GM18511 (cell line): ENCODE measurements around the gene CCDC3.
"Not testable (repeated sequence)": the region's sequence is repeated elsewhere in the genome, so short reads cannot be mapped to it uniquely, and the experiment has no call there.

Experiments
- ATAC-seq: cut with Tn5 transposase; IDR thresholded peaks from one replicate; pipeline ENCODE4 v1.9.1; 2021; ENCODE audit warnings: mild to moderate bottlenecking, moderate library complexity; ENCODE audit not compliant: unreplicated experiment

The CCDC3 gene

DNA sequence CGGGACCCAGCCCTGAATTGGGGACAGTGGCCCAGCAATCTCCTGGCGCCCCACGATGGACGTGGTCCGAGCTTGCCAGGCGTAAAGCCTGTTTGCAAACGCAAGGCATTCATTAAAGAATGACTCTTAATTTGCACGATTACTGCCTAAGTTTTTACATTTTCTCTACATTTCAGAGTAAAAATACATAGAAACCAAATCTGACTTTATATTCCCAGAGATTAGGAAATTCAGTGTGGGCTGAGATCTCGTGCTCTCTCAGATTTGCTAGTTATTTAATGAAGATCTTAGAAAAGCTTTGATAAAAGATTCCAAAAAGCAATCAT is 337 bp upstream of the CCDC3 start:
- ATAC-seq: no peak

DNA sequence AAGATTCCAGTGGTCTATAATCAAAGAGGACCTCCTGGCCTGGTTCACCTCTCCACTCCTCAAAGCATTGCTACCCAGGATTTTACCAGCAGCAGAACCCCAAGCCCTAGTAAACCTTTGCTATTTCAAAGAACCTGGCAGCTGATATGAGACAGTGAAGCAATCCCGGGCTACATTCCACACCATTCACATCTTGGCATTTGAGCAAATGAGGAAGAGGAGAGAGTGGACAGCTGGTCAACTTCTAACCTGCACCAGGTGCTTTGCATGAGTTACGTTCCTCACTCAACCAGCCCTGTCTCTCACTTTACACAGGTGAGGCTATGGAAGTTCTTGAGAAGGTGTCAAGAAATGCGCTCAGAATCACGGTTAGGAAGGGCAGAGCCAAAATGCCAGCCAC is 1.1 kb downstream of the CCDC3 start:
- no peak for ATAC-seq

DNA sequence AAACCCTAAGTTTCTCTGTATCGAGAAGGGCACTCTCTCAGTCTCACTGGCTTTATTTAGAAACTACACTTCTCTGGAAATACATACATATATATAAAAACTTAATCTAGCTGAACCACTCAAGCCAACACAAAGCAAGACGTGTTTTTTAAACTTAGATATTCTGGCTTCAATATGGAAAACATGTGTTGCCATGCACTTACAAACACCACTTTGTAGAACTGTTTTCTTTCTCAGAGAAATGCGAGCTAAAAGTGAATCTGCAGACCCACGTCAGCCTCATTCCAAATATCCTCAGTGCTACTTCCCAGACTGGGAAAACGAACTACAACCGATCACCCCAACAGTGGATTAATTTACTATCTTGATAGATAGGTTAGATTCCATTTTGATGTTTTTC is 1.7 kb downstream of the CCDC3 start:
- ATAC-seq: no peak

DNA sequence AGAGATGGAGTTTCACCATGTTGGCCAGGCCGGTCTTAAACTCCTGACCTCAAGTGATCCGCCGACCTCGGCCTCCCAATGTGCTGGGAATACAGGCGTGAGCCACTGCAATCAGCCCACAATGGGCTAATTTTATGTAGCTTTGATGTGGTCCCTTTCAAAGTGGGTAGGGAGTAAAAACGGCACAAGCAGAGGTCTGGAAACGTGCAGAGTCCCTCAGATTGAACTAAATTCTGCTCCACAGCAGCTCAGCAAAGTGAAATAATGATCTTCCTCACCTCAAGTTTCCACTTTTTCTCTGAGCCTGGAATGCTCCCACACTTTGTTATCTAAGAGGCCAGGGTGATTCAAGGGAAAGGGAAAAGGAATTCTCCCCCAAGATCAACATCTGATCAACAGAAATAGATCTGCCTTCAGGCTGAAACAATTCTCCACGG is 6.1 kb downstream of the CCDC3 start:
- no peak for ATAC-seq

DNA sequence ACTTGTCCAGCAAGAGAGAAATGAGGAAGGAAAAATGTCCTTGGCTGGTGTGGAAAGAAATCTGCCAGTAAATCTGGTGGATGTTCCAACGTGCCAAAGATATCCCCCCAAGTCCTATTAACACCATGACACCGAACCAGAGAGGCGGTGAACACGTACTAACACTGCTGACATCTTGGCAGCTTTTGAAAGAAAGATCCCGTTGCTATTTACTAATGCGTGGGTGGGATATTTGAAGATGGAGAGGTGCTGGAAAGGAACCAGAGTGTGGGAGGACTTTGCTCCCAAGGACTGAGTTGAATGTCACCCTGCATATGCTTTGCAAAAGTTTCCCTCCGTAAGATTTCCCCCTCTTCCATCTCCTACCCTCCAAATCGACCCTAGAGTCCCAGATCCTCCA is 7.9 kb downstream of the CCDC3 start:
- ATAC-seq: no peak

DNA sequence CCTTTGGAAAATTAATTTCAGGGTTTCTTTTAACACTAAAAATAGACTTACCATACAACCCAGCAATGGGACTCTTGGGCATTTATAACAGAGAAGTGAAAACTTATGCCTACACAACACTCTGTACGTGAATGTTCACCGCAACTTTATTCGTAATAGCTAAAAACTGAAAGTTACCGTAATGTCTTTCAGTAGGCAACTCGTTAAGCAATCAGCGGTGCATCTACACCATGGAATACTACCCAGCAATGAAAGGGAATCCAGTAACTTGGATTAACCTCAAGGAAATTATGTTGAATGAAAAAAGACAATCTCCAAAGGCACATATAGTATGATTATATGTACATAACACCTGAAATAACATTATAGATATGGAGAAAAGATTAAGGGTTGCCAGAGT is 16.2 kb downstream of the CCDC3 start:
- ATAC-seq: no peak

DNA sequence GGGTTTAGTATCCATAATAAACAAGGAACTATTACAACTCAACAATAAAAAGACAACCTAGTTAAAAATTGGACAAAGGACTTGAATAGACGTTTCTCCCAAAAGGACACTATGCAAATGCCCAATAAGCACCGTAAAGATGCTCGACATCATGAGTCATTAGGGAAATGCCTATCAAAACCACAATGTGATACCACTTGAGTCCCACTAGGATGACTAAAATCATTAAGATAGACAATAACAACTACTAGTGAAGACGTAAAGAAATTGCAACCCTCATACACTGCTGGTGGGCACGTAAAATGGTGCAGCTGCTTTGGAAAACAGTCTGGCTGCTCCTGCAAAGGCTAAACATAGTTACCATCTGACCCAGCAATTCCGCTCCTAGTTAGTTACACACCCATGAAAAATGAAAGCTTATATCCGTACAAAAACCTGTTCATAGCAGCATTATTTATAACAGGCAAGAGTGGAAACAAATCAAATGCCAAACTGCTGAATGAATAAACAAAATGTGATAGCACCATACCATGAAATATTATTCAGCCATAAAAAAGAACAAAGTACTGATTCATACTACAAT is 17.3 kb downstream of the CCDC3 start:
- no peak for ATAC-seq

DNA sequence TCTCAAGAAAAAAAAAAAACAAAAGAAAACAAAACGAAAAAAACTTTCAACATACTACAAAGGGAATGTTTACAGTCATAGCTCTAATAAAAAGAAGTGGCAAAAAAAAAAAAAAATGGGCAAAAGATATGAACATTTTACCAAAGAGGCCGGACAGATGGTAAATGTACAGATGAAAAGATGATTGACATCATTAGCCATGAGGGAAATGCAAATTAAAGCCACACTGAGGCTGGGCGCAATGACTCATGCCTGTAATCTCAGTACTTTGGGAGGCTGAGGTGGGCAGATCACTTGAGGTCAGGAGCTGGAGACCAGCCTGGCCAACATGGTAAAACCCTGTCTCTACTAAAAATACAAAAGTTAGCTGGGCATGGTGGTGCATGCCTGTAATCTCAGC is 17.9 kb downstream of the CCDC3 start:
- ATAC-seq: not testable (repeated sequence)

DNA sequence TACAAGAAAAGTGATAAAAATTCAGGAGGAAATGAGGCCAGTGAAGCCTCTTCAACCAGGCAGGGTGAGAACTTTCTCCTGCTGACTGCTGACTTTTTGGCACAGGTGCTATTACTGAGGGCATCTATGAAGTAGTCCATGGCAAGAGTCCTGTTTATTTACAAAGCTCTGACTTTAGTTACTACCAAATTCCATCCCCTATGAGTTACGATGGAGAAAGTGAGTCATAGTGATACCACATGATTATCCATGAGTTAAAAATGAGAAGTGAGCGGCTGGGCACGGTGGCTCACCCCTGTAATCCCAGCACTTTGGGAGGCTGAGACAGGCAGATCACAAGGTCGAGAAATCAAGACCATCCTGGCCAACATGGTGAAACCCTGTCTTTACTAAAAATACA is 19.9 kb downstream of the CCDC3 start:
- ATAC-seq: no peak

DNA sequence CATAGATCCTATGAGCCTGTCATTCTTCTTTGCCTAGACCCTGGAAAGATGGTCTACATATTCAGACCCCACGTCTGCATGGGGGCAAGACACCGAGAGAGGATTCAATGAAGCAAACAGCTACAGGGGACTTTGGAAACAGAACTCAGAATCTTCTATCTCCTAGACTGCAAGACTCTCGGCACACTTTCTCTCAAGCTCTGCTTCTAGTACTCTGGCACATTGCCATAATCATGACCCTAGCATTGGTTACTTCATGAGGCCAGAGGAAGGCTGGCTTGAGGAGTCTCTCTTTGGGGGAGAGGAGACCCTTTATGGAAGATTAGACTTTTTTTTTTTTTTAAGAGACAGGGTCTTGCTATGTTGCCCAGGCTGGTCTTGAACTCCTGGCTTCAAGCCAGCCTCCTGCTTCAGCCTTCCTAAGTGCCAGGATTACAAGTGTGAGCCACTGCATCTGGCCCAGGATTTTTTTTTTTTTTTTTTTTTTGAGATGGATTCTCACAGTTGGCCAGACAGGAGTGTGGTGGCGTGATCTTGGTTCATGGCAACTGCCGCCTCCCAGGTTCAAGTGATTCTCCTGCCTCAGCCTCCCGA is 20.7 kb downstream of the CCDC3 start:
- ATAC-seq: no peak

DNA sequence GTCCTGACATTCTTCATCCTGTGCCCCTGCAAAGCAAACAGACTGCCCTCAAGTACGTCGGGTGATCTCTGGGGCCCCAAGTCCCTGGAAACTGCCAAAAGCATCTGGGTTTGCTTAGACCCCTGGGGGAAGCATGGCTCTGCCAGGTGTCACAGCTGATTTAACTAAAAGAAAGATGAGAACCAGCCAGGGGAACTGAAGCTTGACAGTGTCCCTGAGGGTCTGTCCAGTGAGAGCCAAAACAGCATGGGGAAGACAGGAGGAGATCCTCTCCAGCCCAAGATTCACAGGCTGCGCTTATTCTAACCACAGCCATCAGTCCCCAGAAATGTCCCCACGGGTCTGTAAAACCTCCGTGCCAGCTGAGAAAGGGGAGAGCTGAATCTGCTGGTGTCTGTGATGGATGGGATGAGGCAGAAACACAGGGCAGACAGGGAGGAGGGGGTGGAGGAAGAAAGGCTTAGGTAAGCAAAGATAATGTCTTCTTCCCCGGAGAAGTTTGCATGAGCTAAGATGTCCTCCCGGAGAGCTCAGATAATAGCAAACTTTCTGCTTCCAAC is 21.3 kb downstream of the CCDC3 start:
- no peak for ATAC-seq

DNA sequence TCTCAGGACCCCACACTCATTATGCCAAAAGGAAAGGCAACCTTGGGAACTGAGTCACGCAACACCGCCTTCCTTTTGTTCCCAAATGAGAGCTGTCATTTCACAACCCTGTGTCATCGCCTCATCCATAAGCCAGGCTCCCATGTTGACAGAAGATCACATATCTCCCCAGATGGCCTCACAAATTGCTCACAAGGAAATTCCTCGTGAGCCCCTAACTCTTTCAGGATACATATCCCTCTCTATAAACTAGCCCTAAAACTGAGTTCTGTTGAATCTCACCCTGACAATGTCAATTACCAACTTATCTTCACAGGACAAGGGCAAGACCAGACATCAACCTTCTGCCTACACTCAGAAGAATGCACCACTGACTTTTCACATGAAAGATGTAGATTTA is 22.6 kb downstream of the CCDC3 start:
- no peak for ATAC-seq

DNA sequence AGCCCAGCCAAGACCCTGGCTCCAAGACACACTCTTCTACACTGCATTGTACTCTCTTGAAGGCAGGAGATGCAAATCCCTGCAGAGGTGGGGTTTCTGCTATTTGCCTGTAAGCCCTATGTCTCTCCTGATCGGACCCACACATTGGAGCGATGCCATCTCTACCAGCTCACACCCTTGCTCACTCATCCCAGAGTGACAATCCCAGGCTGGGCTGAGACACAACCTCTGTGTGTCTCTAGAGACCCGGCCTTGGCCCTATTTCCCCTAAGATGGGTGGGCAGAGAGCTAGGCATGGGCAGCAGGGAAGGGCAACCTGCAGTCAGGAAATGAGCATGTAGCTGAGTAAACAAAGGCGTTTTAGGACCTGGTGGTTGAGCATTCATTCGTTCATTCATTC is 25.6 kb downstream of the CCDC3 start:
- no peak for ATAC-seq

DNA sequence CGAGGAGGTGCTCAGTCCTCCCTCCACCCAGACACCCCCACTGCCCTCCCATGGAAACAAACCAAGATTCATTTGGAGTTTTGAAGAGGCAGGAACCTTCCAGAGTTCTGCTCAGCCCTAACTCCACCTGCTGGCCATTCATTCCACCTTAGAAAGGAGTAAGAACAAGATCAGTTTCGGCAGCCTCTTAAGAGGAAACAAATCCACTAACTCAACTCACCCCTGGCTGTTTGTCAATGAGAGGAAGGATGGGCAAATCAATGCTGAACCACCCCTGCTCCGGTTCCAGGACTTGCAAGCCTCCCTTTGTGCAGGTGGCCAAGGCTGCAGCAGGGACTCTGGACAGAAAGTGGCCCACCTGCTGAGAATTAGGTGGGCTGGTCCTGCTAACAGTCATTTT is 26.2 kb downstream of the CCDC3 start:
- ATAC-seq: no peak

DNA sequence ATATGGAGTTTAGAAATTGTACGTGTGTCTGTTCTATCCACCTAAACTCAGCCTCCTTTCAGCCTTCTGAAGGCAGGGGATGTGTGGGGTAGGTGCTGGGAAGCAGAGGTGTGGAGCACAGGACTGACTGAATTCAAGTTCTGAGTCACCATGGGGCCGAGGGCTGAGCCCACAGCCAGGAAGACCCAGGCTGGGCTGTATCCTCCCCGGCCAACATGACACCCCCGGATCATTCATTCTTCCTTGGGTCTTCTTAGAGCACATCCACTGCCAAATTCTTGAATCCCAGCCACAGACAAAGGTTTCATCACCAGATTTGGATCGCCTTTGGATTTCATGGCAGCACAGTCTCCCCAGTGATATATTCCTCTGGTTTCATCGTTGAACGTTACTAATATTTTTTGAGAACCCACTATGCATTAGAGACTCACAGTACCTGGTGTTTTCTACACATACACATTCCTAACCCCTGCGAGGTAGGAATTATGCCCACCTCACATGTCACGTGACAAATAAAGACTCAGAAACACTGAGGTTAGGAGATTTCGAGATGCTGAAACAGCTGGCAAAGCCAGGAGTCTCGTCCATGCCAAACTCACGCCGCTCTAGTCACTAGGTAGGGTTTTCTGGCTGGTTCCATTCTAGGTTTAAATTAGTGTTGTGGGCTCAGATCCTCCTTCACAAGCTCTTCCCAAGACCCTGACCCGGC is 26.9 kb downstream of the CCDC3 start:
- no peak for ATAC-seq

DNA sequence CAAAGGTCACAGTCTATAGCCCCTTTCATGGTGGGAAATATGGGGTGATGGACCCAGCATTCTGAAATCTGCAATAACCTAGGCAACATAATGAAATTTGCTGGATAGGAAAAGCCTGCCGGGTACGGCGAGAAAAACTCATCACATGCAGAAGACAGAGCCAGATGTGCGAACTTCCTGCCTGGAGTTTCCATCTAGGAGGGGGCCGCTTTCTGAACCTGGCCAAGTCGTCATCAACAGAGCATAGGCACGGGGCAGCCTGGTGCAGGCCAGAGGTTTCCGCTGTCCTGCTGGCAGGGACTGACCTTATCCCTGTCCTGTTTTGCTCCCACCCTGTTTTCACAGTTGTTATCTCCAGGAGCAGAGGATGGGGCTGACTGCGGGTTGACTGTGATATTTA is 27.4 kb downstream of the CCDC3 start:
- ATAC-seq: no peak

DNA sequence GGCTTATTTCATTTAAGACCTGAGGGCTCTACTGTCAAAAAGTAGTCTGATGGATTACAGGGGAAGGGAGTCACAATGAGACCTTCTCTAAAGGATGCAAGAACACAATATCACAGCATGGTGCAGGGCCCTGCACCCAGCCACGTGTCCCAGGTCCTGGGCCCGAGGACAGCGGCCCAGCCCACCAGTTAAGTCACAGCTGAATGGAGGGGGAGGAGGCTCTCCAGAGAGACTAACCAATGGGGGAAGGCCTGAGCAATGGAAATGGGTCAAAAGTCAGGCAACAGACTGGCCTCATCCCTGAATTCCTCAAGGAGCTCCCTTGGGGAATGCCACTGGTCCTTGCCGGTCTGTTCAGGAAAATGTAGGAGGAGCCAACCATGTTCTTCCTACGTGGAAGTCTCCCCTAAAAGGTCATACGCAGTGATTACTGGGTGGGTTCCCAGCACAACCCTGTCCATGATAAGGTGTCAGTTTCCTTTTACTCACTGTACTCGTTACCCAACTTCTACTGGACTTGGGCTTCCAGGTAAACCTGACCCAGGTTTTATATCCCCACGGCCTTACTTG is 28.3 kb downstream of the CCDC3 start:
- ATAC-seq: no peak

DNA sequence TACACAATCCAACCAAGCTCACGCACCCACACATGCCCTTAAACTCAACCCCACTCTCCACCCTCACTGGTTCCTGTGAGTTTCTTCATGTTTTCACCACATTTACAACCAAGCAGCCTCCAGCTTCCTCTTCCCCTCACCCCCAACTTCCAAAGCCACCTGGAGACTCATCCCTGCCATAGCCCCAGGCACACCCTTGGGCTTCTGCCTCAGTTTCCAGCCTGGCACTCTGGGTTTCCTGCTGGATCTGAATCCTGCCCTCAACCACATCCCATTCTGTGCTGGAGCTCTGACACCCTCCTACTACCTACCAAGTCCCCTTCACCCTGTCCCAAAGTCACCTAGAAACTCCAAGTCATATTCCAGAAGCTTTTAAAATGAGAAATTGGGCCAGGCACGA is 29.4 kb downstream of the CCDC3 start:
- no peak for ATAC-seq

DNA sequence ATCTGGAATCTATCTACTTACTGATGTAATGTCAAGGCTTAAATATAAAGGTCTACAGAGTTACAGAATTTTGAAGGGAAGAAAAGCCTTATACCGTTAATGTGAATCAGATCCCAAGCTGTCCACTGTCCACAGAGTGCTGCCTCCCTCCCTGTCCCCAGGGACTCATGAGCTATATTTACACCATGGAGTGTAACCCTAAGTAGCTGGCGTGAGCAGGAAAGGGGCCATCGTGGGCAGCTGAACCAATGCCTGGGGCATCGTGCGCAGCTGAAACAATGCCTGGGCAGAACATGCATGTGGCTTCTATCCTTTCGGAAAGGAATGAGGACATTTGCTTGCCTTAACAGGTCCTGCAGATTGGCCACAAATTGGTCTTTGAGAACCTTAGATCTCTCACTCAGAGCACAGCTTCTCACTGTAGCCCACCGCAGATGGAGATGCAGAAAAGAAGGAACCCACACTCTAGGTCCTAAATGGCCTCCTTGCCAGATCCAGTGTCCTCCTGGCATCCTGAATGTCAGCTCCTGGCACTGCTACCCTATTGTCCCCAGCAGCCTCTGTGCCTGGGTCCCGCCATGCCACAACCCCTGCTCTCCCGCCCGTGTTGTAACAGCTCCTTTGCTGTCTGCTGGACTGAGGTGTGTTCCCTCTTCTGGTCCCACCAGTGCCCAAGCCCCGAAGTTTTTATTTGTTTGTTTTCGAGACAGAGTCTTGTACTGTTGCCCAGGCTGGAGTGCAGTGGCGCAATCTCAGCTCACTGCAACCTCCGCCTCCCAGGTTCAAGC is 30.3 kb downstream of the CCDC3 start:
- ATAC-seq: no peak

DNA sequence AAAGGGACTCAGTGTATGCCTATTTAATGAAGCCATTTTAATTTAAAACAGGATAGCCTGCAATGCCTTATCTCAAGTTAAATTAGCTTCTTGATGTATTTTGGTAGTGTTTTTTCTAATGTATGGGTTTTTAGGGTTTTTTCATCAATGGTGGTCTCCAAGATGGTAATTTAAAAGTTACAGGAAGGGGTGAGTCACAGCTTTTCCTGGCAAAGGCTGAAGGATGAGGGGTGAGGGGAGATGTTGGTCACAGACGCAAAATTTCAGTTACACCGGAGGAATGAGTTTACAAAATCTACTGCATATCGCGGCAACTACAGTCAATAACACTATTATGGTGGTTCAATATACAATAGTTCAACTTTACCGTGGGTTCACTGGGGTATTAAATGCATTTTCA is 31.6 kb downstream of the CCDC3 start:
- no peak for ATAC-seq

DNA sequence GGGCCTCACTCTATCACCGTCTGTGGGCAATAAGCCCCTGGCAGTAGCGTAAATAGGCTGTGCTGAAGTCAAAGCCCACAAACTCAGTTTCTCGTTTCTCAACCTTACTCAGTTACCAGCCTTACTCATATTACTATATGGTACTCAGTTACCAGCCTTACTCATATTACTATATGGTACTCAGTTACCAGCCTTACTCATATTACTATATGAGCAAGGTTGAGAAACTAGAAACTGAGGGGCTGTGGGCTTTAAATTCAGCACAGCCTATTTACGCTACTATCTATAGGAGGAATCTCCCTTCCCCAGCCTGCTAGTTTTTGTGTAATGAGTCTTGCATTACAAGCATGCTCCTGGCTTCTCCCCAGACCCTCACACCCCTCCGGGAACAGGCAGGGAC is 35.4 kb downstream of the CCDC3 start:
- ATAC-seq: no peak
